ENCODE results near the gene CRLF3. TPM values are rescaled to one million over a fixed set of nuclear protein-coding genes. Genes with fewer than 3 reads are reported as not detected.
"Not testable (repeated sequence)": the region's sequence is repeated elsewhere in the genome, so short reads cannot be mapped to it uniquely, and the experiment has no call there.

Gene CRLF3
- total RNA-seq, 2 experiments from 2014 or later, result 40.3 to 42.5 TPM

DNA sequence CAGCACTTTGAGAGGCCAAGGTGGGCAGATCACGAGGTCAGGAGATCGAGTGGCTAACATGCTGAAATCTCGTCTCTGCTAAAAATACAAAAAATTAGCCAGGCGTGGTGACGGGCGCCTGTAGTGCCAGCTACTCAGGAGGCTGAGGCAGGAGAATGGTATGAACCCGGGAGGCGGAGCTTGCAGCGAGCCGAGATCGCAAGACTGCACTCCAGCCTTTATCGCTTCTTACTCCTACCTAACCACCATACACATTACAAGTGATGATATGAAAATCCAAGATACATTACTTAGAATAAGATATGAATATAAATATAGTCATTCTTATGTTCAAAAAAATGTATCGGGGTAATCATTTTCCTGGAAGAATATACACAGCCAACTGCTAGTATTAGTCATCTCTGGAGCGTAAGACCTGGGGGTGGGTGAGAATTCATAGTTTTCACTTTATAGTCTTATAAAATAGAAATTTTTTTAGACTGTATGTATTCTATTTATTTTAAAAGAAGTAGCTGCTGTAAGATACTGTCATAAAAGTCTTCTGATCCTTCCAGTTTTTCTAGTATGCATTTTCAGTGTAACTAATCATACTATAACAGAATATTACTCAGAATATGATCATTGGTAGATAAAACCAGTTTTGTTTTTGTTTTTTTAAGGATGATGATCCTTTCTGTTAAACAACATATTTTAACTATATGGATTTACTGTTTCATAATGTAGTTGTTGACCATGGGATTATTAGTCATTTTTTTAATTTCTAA, 56.7 kb downstream of the CRLF3 start:
- H3K27me3 Mint-ChIP-seq; H3K4me1 Mint-ChIP-seq (ENCODE audit: low read depth); H3K4me3 Mint-ChIP-seq; intact Hi-C loops (cut with micrococcal nuclease); H3K9me3 Mint-ChIP-seq; DNase-seq: not testable (repeated sequence)
- POLR2A ChIA-PET, result interaction anchor here (0.6 to 0.8 kb wide), 2 partner anchors 11 to 1161 kb away, joined by 3 read pairs; no protein-coding TSS in a partner anchor
- Mint-ChIP-seq H3K36me3 (ENCODE audit: low read depth) (peaks cover 29% of the 10 kb centered on the region), H3K27ac (peak overlapping the region; percentile 83)
- CTCF ChIA-PET, result interaction anchor here (1.0 kb wide), 1 partner anchor 16 kb away, joined by 3 read pairs; no protein-coding TSS in a partner anchor
- peak; percentile 20 for ATAC-seq

DNA sequence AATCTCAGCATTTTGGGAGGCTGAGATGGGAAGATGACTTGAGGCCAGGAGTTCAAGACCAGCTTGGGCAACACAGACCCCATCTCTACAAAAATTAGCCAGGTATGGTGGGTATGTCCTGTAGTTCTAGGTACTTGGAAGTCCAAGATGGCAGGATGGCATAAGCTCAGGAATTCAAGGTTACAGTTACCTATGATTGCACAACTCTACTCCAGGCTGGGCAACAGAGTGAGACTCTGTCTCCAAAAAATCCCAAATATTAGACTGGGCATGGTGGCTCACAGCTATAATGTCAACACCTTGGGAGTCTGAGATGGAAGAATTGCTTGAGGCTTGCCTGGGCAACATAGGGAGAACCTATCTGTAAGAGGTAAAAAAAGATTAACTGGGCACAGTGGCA, 63.4 kb downstream of the CRLF3 start:
- peak overlapping the region; percentile 32 for H3K27ac Mint-ChIP-seq
- ATAC-seq (no peak), DNase-seq (no peak)
- TF ChIP-seq, protein P1, sequence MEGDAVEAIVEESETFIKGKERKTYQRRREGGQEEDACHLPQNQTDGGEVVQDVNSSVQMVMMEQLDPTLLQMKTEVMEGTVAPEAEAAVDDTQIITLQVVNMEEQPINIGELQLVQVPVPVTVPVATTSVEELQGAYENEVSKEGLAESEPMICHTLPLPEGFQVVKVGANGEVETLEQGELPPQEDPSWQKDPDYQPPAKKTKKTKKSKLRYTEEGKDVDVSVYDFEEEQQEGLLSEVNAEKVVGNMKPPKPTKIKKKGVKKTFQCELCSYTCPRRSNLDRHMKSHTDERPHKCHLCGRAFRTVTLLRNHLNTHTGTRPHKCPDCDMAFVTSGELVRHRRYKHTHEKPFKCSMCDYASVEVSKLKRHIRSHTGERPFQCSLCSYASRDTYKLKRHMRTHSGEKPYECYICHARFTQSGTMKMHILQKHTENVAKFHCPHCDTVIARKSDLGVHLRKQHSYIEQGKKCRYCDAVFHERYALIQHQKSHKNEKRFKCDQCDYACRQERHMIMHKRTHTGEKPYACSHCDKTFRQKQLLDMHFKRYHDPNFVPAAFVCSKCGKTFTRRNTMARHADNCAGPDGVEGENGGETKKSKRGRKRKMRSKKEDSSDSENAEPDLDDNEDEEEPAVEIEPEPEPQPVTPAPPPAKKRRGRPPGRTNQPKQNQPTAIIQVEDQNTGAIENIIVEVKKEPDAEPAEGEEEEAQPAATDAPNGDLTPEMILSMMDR (IDR thresholded peaks at IDR 0.05), result no peak
- H3K9me3 Mint-ChIP-seq, result no peaks in the 10 kb centered on the region
- no peaks in the 10 kb centered on the region for H3K27me3 Mint-ChIP-seq
- intact Hi-C loops (cut with micrococcal nuclease), result no loop called here
- POLR2A ChIA-PET, result no interaction called here
- CTCF ChIA-PET, result interaction anchor here (0.6 kb wide), 1 partner anchor 122 kb away, joined by 5 read pairs; no protein-coding TSS in a partner anchor
- no peaks in the 10 kb centered on the region for H3K4me1 Mint-ChIP-seq (ENCODE audit: low read depth)
- H3K36me3 Mint-ChIP-seq (ENCODE audit: low read depth), result peaks cover 18% of the 10 kb centered on the region
- H3K4me3 Mint-ChIP-seq, result no peak overlapping the region

DNA sequence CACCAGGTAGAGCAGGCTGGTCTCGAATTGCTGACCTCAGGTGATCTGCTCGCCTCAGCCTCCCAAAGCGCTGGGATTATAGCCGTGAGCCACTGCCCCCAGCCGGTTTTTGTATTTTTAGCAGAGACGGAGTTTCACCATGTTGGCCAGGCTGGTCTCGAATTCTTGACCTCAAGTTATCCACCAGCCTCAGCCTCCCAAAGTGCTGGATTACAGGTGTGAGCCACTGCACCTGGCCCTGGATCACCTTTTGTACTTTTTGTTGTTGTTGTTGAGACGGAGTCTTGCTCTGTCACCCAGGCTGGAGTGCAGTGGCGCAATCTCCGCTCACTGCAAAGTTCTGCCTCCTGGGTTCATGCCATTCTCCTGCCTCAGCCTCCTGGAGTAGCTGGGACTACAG, 71.2 kb downstream of the CRLF3 start:
- H3K27me3 Mint-ChIP-seq; H3K4me3 Mint-ChIP-seq; intact Hi-C loops (cut with micrococcal nuclease); ATAC-seq; H3K4me1 Mint-ChIP-seq (ENCODE audit: low read depth); CTCF ChIA-PET; H3K9me3 Mint-ChIP-seq; DNase-seq; H3K27ac Mint-ChIP-seq: not testable (repeated sequence)
- H3K36me3 Mint-ChIP-seq (ENCODE audit: low read depth), result peaks cover 23% of the 10 kb centered on the region
- POLR2A ChIA-PET, result interaction anchor here (0.6 kb wide), 1 partner anchor 930 kb away, joined by 4 read pairs; no protein-coding TSS in a partner anchor

DNA sequence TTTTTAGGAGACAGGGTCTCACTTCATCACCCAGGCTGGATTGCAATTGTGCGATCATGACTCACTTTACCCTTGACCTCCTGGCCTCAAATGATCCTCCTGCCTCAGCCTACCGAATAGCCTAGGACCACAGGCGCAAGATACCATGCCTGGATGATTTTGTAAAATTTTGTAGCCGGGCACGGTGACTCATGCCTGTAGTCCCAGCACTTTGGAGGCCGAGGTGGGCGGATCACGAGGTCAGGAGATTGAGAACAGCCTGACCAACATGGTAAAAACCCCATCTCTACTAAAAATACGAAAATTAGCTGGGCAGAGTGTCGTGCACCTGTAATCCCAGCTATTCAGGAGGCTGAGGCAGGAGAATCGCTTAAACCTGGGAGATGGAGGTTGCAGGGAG, 73.5 kb downstream of the CRLF3 start:
- POLR2A ChIA-PET, result interaction anchor here (1.1 kb wide), 1 partner anchor 30 kb away, joined by 5 read pairs; no protein-coding TSS in a partner anchor
- H3K4me3 Mint-ChIP-seq; H3K27me3 Mint-ChIP-seq; ATAC-seq; H3K27ac Mint-ChIP-seq; H3K4me1 Mint-ChIP-seq (ENCODE audit: low read depth); H3K9me3 Mint-ChIP-seq; intact Hi-C loops (cut with micrococcal nuclease): not testable (repeated sequence)
- peaks cover 31% of the 10 kb centered on the region for H3K36me3 Mint-ChIP-seq (ENCODE audit: low read depth)
- CTCF ChIA-PET, result interaction anchor here (1.5 kb wide), 1 partner anchor 74 kb away, joined by 3 read pairs; no protein-coding TSS in a partner anchor
- peak; percentile 49 for DNase-seq

DNA sequence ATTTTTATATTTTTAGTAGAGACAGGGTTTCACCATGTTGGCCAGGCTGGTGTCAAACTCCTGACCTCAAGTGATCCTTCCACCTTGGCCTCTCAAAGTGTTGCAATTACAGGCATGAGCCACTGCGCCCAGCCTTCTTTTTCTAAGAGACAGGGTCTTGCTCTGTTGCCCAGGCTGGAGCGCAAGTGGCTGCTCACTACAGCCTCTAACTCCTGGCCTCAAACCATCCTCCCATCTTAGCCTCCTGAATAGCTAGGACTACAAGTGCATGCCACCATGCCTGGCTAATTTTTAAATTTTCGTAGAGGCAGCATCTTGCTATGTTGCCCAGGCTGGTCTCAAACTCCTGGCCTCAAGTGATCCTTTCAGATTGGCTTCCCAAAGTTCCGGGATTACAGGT, 76.9 kb downstream of the CRLF3 start:
- ATAC-seq; CTCF ChIA-PET; H3K27me3 Mint-ChIP-seq; H3K9me3 Mint-ChIP-seq; H3K4me3 Mint-ChIP-seq; DNase-seq; intact Hi-C loops (cut with micrococcal nuclease); H3K4me1 Mint-ChIP-seq (ENCODE audit: low read depth); POLR2A ChIA-PET; H3K27ac Mint-ChIP-seq: not testable (repeated sequence)
- H3K36me3 Mint-ChIP-seq (ENCODE audit: low read depth), result peaks cover 28% of the 10 kb centered on the region

DNA sequence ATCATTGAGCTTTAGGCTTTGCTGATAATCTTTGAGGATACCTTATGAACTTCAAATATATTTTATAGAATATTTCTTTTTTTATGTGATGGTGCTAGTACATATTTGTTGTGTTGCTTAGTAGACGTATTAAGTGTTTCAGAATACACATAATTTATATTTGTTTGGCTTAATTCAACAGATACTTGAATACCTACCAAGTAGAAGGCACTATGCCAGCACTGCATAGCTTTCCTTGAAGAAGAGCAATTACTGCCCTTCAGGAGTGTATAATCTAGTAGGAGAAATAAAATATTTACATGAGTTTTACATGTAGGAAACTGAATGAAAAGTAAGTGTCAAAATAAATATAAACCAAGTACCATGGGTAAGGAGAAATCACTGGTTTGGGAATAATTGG, 81.8 kb downstream of the CRLF3 start:
- H3K27ac Mint-ChIP-seq; CTCF ChIA-PET; POLR2A ChIA-PET; H3K9me3 Mint-ChIP-seq; intact Hi-C loops (cut with micrococcal nuclease); H3K4me1 Mint-ChIP-seq (ENCODE audit: low read depth); H3K27me3 Mint-ChIP-seq; H3K4me3 Mint-ChIP-seq; DNase-seq; ATAC-seq: not testable (repeated sequence)
- peaks cover 29% of the 10 kb centered on the region for H3K36me3 Mint-ChIP-seq (ENCODE audit: low read depth)

DNA sequence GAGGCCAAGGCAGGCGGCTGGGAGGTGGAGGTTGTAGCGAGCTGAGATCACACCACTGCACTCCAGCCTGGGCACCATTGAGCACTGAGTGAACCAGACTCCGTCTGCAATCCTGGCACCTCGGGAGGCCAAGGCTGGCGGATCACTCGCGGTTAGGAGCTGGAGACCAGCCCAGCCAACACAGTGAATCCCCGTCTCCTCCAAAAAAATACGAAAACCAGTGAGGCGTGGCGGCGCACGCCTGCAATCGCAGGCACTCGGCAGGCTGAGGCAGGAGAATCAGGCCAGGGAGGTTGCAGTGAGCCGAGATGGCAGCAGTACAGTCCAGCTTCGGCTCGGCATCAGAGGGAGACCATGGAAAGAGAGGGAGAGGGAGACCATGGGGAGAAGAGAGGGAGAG, 88.1 kb downstream of the CRLF3 start:
- not testable (repeated sequence) for H3K9me3 Mint-ChIP-seq, ATAC-seq, DNase-seq

DNA sequence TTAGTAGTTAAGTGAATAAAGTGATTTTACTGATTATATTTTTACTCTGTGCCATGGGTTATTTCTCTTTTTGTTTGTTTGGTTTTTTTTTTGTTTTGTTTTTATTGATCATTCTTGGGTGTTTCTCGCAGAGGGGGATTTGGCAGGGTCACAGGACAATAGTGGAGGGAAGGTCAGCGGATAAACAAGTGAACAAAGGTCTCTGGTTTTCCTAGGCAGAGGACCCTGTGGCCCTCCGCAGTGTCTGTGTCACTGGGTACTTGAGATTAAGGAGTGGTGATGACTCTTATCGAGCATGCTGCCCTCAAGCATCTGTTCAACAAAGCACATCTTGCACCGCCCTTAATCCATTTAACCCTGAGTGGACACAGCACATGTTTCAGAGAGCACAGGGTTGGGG, 88.8 kb downstream of the CRLF3 start:
- intact Hi-C loops (cut with micrococcal nuclease); ATAC-seq: not testable (repeated sequence)
- H3K27ac Mint-ChIP-seq, result peak overlapping the region; percentile 45

More for the DNA sequence above, 88.1 kb downstream of the CRLF3 start:
- H3K4me3 Mint-ChIP-seq; intact Hi-C loops (cut with micrococcal nuclease); CTCF ChIA-PET; H3K27me3 Mint-ChIP-seq; H3K27ac Mint-ChIP-seq; POLR2A ChIA-PET: not testable (repeated sequence)
- Mint-ChIP-seq H3K4me1 (ENCODE audit: low read depth) (peaks cover 26% of the 10 kb centered on the region), H3K36me3 (ENCODE audit: low read depth) (peaks cover 42% of the 10 kb centered on the region)

DNA sequence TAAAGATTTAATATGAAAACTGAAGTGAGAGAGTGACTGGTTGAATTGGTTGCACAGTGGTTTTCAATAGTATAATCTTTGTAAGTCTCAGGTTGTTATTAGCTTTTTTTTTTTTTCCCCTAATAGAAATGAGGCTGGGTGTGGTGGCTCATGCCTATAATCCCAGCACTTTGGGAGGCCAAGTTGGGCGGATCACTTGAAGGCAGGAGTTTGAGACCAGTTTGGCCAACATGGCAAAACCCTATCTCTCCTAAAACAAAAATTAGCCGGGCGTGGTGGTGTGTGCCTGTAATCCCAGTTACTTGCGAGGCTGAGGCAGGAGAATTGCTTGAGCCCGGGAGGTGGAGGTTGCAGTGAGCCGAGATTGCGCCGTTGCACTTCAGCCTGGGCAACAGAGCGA, 89.3 kb downstream of the CRLF3 start:
- DNase-seq; CTCF ChIA-PET; H3K4me3 Mint-ChIP-seq; H3K27me3 Mint-ChIP-seq; POLR2A ChIA-PET; intact Hi-C loops (cut with micrococcal nuclease); H3K9me3 Mint-ChIP-seq; H3K27ac Mint-ChIP-seq; ATAC-seq: not testable (repeated sequence)
- Mint-ChIP-seq H3K4me1 (ENCODE audit: low read depth) (peaks cover 26% of the 10 kb centered on the region), H3K36me3 (ENCODE audit: low read depth) (peaks cover 37% of the 10 kb centered on the region)

More for the DNA sequence above, 88.8 kb downstream of the CRLF3 start:
- H3K27me3 Mint-ChIP-seq, POLR2A ChIA-PET, H3K4me3 Mint-ChIP-seq, H3K9me3 Mint-ChIP-seq, DNase-seq, CTCF ChIA-PET: not testable (repeated sequence)
- Mint-ChIP-seq H3K4me1 (ENCODE audit: low read depth) (peaks cover 23% of the 10 kb centered on the region), H3K36me3 (ENCODE audit: low read depth) (peaks cover 38% of the 10 kb centered on the region)

DNA sequence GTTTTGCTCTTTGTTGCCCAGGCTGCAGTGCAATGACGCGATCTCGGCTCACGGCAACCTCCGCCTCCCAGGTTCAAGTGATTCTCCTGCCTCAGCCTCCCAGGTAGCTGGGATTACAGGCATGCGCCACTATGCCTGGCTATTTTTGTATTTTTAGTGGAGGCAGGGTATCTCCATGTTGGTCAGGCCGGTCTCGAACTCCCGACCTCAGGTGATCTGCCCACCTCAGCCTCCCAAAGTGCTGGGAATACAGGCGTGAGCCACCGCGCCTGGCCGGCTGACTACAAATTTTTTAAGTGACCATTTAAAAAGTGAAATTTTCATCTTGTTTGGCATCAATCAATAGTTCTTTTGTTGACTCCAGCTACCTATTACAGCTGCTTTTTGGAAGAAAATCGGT, 90.3 kb downstream of the CRLF3 start:
- peaks cover 36% of the 10 kb centered on the region for H3K36me3 Mint-ChIP-seq (ENCODE audit: low read depth)
- POLR2A ChIA-PET, result interaction anchor here (0.7 kb wide), 1 partner anchor 16 kb away, joined by 3 read pairs; no protein-coding TSS in a partner anchor
- not testable (repeated sequence) for DNase-seq

More for the DNA sequence above, 90.3 kb downstream of the CRLF3 start:
- H3K27me3 Mint-ChIP-seq; H3K27ac Mint-ChIP-seq; intact Hi-C loops (cut with micrococcal nuclease); ATAC-seq; CTCF ChIA-PET; H3K9me3 Mint-ChIP-seq: not testable (repeated sequence)
- peak overlapping the region; percentile 45 for H3K4me3 Mint-ChIP-seq
- peaks cover 28% of the 10 kb centered on the region for H3K4me1 Mint-ChIP-seq (ENCODE audit: low read depth)
